Left lung (tissue), 10 donors: ENCODE data around the gene KIRREL3. TPM values are rescaled to one million over a fixed set of nuclear protein-coding genes. Genes with fewer than 3 reads are reported as not detected.

ENCODE experiments used
- ATAC-seq: fragments of 200-7000 bp; cut with Tn5 transposase; one replicate; pipeline ENCODE4 v1.9.1; 2020; ENCODE audit warnings: moderate library complexity
- DNase-seq, 4 donors: peaks; one replicate each; pipeline ENCODE4 v3.0.0-alpha.2; 2013 to 2020
- H3K27ac ChIP-seq, 2 donors: fragments of 200-600 bp; sonication (generic) in 1 of 2; one replicate each; pipeline versions ENCODE4 v1.5.0 to v1.8.0; 2020 to 2021
- H3K27me3 ChIP-seq, 2 donors: fragments of 200-600 bp; sonication (generic) in 1 of 2; one replicate each; pipeline versions ENCODE4 v1.5.0 to v1.8.0; 2020 to 2021
- H3K36me3 ChIP-seq, 2 donors: fragments of 200-600 bp; sonication (generic) in 1 of 2; one replicate each; pipeline versions ENCODE4 v1.5.0 to v1.8.0; 2020 to 2021
- H3K4me1 ChIP-seq, 2 donors: fragments of 200-600 bp; one replicate each; pipeline ENCODE4 v1.8.0; 2021
- H3K4me3 ChIP-seq, 2 donors: fragments of 200-600 bp; sonication (generic) in 1 of 2; one replicate each; pipeline versions ENCODE4 v1.5.0 to v1.8.0; 2020 to 2021; ENCODE audit warnings: mild to moderate bottlenecking in 1 of 2
- H3K9me3 ChIP-seq, 2 donors: fragments of 200-600 bp; sonication (generic) in 1 of 2; one replicate each; pipeline versions ENCODE4 v1.5.0 to v1.8.0; 2020 to 2021
- intact Hi-C, 2 donors: fragments of 100-400 bp; cut with DNase I; formaldehyde crosslinking; loops; one replicate each; pipeline versions ENCODE4 v1.11.2 to v1.14.2; 2022
- polyA plus RNA-seq, 6 donors: library from polyadenylated mRNA; unstranded; fragments of 120-200 nt; gene quantifications; one replicate each; pipeline ENCODE4 v1.2.1, GENCODE V29; 2013; ENCODE audit not compliant: insufficient read length in 6 of 6
- total RNA-seq, 2 donors: library from RNA; stranded (reverse); fragmentation: NEBNext Ultra II Directional; extraction: Animal tissue kit (Norgen Biotek cat#: 25700); gene quantifications; one replicate each; pipeline ENCODE4 v1.2.1, GENCODE V29; 2021
- TF ChIP-seq, protein P1 (sequence below), 2 donors: fragments of 200-600 bp; sonication (generic) in 1 of 2; IDR thresholded peaks; one replicate each; pipeline versions ENCODE4 v1.5.0 to v1.8.0; 2021; ENCODE audit warnings: antibody characterized with exemption in 2 of 2
- donor health status: DM: no; HTN: yes; CAD: no.
- donor health status: DM: no; HTN: no; CAD: no.

Gene KIRREL3
- total and polyA plus RNA-seq, 8 donors: 1.6 to 2.5 (median 2.0) TPM; not detected in 2

DNA sequence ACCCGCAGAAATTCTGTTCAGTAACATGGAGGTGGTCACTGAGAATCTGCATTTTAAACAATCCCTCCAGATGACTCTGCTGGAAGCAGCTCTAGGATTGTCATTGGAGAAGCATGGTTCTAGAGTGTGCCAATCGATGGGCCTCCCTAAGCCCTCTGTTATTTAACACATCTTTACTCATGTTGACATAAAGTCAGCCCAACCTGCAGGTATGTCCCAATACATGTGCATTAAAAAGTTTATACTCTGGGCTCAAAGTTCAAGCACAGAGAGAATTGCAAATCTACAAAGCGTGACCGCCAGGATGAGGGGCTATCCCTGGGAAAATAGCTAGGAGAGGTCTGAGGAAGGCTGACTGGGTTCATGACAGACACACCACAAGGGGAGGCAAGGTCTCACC is 116.4 kb downstream of the KIRREL3 start:
- Histone ChIP-seq H3K9me3 (no peaks in the 10 kb centered on the region), H3K27me3 (no peaks in the 10 kb centered on the region), H3K4me1 (no peaks in the 10 kb centered on the region), H3K36me3 (no peaks in the 10 kb centered on the region), H3K27ac (no peak overlapping the region), H3K4me3 (no peak overlapping the region)
- no peak for DNase-seq
- no peak for ATAC-seq
- TF ChIP-seq, protein P1, sequence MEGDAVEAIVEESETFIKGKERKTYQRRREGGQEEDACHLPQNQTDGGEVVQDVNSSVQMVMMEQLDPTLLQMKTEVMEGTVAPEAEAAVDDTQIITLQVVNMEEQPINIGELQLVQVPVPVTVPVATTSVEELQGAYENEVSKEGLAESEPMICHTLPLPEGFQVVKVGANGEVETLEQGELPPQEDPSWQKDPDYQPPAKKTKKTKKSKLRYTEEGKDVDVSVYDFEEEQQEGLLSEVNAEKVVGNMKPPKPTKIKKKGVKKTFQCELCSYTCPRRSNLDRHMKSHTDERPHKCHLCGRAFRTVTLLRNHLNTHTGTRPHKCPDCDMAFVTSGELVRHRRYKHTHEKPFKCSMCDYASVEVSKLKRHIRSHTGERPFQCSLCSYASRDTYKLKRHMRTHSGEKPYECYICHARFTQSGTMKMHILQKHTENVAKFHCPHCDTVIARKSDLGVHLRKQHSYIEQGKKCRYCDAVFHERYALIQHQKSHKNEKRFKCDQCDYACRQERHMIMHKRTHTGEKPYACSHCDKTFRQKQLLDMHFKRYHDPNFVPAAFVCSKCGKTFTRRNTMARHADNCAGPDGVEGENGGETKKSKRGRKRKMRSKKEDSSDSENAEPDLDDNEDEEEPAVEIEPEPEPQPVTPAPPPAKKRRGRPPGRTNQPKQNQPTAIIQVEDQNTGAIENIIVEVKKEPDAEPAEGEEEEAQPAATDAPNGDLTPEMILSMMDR (IDR thresholded peaks at IDR 0.05): no peak
- intact Hi-C loops: no loop called here

DNA sequence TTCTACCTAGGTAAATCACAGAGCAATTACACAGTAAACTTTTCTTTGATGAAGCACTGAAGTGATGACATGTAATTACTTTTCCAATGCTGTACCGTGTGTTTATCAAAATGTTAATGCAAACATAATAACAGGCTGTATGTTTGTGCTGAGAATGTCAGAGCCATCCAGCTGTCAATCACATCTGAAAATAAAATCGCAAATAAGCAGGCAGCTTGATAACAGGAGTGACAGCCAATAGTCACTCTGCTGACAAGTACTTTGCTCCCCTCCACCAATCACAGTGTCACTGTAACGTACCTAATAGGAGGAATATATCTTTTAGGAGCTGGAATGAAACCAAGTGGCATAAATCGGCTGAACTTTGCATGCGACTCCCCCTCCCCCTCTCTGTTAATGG is 119.7 kb downstream of the KIRREL3 start:
- TF ChIP-seq, protein P1 (IDR thresholded peaks at IDR 0.05): no peak
- Histone ChIP-seq H3K27ac (no peak overlapping the region), H3K27me3 (no peaks in the 10 kb centered on the region), H3K4me1 (no peaks in the 10 kb centered on the region), H3K4me3 (no peak overlapping the region), H3K9me3 (no peaks in the 10 kb centered on the region), H3K36me3 (no peaks in the 10 kb centered on the region)
- intact Hi-C loops: no loop called here
- ATAC-seq (no peak), DNase-seq (no peak)

DNA sequence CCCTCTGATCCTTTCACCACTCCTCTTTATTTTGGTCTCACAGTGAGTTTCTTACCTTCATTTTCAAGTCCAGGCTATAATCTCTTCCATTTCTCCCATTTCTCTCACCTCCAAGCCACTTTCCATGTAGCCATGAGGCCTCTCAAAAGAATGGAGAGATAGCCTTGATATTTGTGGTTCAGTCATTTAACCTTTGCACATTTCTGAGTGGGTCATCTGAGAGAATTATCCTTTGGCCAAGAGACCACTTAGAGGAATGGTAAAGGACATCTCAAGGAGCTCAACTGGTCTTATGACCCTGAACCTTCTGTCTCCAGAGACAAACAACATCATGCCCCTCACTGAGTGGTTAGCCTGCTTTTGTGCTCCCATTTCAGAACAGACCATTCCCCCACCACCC is 121.1 kb downstream of the KIRREL3 start:
- Histone ChIP-seq H3K4me1 (no peaks in the 10 kb centered on the region), H3K9me3 (no peaks in the 10 kb centered on the region), H3K4me3 (no peak overlapping the region), H3K36me3 (no peaks in the 10 kb centered on the region), H3K27me3 (no peaks in the 10 kb centered on the region), H3K27ac (no peak overlapping the region)
- TF ChIP-seq, protein P1 (IDR thresholded peaks at IDR 0.05): no peak
- intact Hi-C loops: no loop called here
- no peak for DNase-seq
- ATAC-seq: no peak

DNA sequence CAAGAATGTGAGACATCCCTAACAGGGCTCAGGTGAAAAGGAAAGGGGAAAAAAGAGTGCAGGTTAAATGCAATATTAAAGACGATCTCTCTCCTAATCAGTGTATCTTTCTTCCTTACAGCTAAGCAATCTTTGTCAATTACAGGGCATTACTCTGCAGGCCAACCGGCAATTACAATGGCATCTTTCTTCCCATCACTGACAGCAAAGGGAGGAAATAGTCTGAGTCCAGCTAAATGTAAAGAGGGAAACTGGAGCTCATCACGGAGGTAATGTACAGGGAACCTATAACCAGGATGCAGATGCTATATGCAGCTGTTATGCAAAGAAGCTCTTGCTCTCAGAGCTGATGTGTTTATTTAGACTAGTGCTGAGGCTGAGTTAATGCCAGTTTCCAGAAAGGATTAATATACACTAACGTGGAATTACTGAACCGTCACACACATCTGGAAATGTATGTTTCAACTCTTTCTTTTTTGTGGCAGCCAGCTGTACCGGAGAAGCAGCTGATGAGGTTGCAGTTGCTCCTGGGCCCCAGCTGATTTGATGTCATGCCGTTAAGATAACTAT is 121.6 kb downstream of the KIRREL3 start:
- TF ChIP-seq, protein P1 (IDR thresholded peaks at IDR 0.05): no peak
- no peak for ATAC-seq

DNA sequence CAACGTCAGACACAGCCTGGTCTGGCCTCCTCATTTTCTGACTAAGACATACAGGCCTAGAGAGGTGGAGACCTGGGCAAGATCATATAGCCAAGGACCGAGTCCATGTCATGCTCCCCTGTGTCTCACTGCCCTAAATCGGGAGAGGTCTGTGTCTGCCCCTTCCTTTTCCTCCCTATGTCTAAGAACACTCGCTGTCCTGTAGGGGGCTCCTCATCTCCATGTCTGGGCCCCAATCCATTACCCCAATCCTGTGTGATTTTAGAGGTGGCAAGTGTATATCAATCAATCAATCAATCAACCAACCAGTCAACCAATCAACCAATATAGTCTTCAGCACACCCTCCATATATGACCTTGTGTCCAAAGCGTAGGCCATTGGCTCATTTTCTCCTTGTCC is 125.7 kb downstream of the KIRREL3 start:
- Histone ChIP-seq H3K9me3 (no peaks in the 10 kb centered on the region), H3K27ac (no peak overlapping the region), H3K27me3 (no peaks in the 10 kb centered on the region), H3K4me1 (no peaks in the 10 kb centered on the region), H3K4me3 (no peak overlapping the region), H3K36me3 (no peaks in the 10 kb centered on the region)
- TF ChIP-seq, protein P1 (IDR thresholded peaks at IDR 0.05): no peak
- intact Hi-C loops: no loop called here
- ATAC-seq (peak; percentile 44), DNase-seq (no peak)

More for the DNA sequence above, 121.6 kb downstream of the KIRREL3 start:
- no peak overlapping the region for H3K4me3 ChIP-seq
- intact Hi-C loops: no loop called here
- H3K27ac ChIP-seq: no peak overlapping the region
- no peaks in the 10 kb centered on the region for H3K4me1 ChIP-seq
- no peak for DNase-seq
- H3K36me3 ChIP-seq: no peaks in the 10 kb centered on the region
- no peaks in the 10 kb centered on the region for H3K27me3 ChIP-seq
- no peaks in the 10 kb centered on the region for H3K9me3 ChIP-seq
